ENCODE data around the gene TBC1D13.

TBC1D13 gene

GRCh38 chr9:128821584-128822406, 34.7 kb downstream of the TBC1D13 start:
- no peak overlapping the region for H3K4me3 ChIP-seq (ENCODE audit: low read length)
- no peak for DNase-seq (ENCODE audit: low read depth)
- TF ChIP-seq CTCF (conservative IDR thresholded peaks at IDR 0.05; ENCODE audit: low read length), result no peak

DNA sequence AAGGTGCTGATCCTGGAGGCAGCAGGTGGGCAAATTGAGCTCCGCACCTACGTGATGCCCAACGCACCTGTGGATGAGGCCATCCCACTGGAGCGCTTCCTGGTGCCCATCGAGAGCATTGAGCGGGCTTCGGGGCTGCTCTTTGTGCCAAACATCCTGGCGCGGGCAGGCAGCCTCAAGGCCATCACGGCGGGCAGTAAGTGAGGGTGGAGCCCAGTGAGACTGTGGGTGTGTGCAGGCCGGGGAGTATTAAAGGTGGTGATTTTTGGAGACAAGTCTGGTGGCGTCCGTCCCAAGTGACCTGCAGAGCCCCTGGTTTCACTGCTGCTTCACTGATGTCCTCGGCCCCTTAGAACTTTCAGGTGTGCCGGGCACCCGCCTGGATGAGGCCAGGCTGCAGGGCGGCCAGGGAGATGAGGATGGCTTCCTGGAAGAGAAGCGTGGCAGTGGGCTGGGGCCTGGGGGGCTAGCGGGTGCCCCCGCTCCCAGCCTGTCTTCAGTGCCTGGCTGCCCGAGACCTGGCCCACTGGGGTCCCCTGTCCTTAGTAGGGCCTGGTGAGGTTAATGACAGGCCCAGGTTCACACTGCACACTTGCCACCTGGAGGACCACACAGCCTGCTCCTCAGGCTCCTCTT, 35.5 kb downstream of the TBC1D13 start:
- no peak for TF ChIP-seq CTCF (conservative IDR thresholded peaks at IDR 0.05; ENCODE audit: low read length)
- no peak overlapping the region for H3K4me3 ChIP-seq (ENCODE audit: low read length)
- no peak for DNase-seq (ENCODE audit: low read depth)

- TF ChIP-seq CTCF (conservative IDR thresholded peaks at IDR 0.05; ENCODE audit: low read length), result no peak
- no peak for DNase-seq (ENCODE audit: low read depth)
- H3K4me3 ChIP-seq (ENCODE audit: low read length), result no peak overlapping the region
Measured at GRCh38 chr9:128823362-128823902, 36.4 kb downstream of the TBC1D13 start.

GRCh38 chr9:128823903-128824406, 36.9 kb downstream of the TBC1D13 start:
- DNase-seq (ENCODE audit: low read depth), result no peak
- TF ChIP-seq CTCF (conservative IDR thresholded peaks at IDR 0.05; ENCODE audit: low read length), result no peak
- no peak overlapping the region for H3K4me3 ChIP-seq (ENCODE audit: low read length)

GRCh38 chr9:128824911-128825310, 37.9 kb downstream of the TBC1D13 start:
- TF ChIP-seq CTCF (conservative IDR thresholded peaks at IDR 0.05; ENCODE audit: low read length), result no peak
- DNase-seq (ENCODE audit: low read depth), result no peak
- no peak overlapping the region for H3K4me3 ChIP-seq (ENCODE audit: low read length)

GRCh38 chr9:128825923-128826700, 39.1 kb downstream of the TBC1D13 start:
- DNase-seq (ENCODE audit: low read depth), result no peak
- no peak for TF ChIP-seq CTCF (conservative IDR thresholded peaks at IDR 0.05; ENCODE audit: low read length)
- H3K4me3 ChIP-seq (ENCODE audit: low read length), result no peak overlapping the region

Measured in AG10803 (cell line).